ENCODE measurements around the gene SAMD11.

The SAMD11 gene

DNA sequence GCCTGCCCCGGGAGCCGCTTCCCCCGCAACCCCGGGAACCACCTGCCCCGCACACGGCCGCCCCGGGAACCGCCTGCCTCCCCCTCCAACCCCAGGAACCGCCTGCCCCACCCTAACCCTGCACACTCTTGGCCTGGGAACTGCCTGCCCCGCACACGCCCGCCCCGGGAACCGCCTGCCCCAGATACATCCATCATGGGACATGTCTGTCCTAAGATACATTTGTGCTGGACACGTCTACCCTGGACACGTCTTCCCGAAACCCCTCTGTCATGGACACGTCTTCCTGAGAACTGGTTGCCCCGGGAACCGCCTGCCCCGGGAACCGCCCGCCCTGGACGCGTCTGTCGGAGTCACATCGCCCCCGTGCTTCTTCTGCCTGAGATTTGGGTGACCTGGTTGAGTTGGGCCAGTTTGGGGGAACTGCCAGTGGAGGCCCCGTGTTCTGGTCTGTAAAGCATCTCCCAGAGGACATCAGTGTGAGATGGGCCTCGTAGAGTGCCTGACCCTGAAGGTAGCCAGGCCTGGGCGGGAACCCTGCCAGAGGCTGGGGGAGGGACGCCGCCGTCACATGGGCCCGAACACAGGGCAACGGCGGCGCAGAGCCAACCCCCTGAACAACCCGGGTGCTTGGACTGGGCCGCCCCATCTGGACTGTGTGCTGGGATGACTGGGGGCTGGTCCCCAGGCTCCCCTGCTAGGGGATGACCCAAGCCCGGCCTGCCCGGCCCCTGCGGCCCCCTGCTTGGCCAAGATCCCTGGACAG lies 54.5 kb downstream of the SAMD11 start:
- DNase-seq (ENCODE audit: low read depth): no peak
- TF ChIP-seq, protein P1, sequence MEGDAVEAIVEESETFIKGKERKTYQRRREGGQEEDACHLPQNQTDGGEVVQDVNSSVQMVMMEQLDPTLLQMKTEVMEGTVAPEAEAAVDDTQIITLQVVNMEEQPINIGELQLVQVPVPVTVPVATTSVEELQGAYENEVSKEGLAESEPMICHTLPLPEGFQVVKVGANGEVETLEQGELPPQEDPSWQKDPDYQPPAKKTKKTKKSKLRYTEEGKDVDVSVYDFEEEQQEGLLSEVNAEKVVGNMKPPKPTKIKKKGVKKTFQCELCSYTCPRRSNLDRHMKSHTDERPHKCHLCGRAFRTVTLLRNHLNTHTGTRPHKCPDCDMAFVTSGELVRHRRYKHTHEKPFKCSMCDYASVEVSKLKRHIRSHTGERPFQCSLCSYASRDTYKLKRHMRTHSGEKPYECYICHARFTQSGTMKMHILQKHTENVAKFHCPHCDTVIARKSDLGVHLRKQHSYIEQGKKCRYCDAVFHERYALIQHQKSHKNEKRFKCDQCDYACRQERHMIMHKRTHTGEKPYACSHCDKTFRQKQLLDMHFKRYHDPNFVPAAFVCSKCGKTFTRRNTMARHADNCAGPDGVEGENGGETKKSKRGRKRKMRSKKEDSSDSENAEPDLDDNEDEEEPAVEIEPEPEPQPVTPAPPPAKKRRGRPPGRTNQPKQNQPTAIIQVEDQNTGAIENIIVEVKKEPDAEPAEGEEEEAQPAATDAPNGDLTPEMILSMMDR (IDR thresholded peaks at IDR 0.05; ENCODE audit: insufficient read depth, low read depth, low read length, missing control alignments): no peak
- H3K4me3 ChIP-seq (ENCODE audit: low read depth, low read length): no peak overlapping the region

DNA sequence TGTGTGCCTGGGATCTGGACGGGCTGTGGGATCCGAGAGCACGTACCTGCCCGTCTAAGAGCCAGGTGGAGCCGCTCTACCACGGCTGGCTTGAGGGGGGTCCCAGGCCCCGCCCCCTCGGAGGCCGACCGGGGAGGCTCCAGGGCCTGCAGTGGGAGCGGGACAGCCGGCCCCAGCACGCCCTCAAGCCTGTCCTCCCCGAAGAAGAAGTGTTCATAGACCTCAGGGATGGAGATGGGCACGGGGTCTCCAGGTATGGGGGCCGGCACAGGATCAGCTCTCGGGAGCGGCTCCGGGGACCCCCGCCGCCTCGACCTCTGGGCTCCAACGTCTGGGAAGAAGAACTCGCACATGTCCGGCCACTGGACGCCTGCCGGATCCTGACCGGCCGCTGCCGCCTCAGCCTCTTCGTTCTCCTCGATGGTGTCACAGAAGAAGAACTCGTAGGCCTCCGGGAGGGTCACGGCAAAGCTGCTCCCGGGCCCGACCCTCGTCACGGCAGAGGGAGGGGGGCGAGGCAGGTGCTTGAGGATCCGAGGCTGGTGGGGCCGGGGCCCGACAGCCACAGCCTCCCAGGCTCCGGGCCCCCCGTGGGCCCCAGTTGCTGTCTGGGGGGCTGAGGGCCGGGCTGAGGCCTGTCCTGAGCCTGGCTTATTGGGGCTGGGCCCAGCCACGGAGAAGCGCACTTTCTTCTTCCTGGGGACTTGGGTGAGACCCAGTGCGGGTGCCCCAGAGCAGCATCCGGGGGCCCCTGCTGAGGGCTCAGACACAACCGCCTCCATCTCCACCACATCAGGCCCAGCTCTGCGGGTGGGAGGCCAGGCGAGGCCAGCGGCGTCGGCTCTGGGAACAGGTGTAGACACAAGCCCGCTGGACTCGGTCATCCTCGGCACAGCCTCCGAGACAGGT lies 55.4 kb downstream of the SAMD11 start:
- DNase-seq (ENCODE audit: low read depth): no peak
- TF ChIP-seq, protein P1 (IDR thresholded peaks at IDR 0.05; ENCODE audit: insufficient read depth, low read depth, low read length, missing control alignments): no peak
- H3K4me3 ChIP-seq (ENCODE audit: low read depth, low read length): no peak overlapping the region

DNA sequence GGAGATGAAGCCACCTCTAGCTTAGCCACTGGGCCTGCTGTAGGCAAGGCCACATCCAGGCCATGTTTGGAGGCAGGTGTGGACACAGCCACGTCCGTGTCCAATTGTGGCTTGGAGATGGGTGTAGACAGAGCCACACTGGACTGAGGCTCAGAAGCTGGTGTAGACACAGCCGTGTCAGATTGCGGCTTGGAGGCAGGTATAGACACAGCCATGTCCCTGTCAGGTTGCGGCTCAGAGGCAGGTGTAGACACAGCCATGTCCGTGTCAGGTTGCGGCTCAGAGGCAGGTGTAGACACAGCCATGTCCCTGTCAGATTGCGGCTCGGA lies 56.0 kb downstream of the SAMD11 start:
- no peak for DNase-seq (ENCODE audit: low read depth)
- TF ChIP-seq, protein P1 (IDR thresholded peaks at IDR 0.05; ENCODE audit: insufficient read depth, low read depth, low read length, missing control alignments): no peak
- no peak overlapping the region for H3K4me3 ChIP-seq (ENCODE audit: low read depth, low read length)

DNA sequence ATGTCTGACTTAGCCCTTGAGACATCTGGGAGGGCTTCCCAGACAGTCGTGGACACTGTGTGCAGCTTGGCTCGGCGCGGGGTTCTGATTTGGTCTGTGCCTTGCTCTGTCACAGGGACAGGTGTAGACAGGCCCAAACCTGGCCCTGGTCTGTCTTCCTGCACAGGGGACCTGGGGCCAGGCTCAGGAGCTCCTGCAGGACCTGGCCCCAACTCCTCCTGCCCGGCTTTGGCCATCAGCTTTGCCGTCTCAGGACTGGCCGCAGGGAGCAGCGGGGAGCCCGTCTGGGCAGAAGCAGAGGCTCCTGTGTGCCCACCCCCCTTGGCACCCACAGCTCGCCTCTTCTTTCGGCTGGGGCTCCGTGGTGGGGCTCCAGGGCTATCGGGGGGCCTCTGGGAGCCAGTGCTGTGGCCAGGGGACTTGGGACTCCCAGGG lies 56.4 kb downstream of the SAMD11 start:
- TF ChIP-seq, protein P1 (IDR thresholded peaks at IDR 0.05; ENCODE audit: insufficient read depth, low read depth, low read length, missing control alignments): no peak
- no peak for DNase-seq (ENCODE audit: low read depth)
- H3K4me3 ChIP-seq (ENCODE audit: low read depth, low read length): no peak overlapping the region

DNA sequence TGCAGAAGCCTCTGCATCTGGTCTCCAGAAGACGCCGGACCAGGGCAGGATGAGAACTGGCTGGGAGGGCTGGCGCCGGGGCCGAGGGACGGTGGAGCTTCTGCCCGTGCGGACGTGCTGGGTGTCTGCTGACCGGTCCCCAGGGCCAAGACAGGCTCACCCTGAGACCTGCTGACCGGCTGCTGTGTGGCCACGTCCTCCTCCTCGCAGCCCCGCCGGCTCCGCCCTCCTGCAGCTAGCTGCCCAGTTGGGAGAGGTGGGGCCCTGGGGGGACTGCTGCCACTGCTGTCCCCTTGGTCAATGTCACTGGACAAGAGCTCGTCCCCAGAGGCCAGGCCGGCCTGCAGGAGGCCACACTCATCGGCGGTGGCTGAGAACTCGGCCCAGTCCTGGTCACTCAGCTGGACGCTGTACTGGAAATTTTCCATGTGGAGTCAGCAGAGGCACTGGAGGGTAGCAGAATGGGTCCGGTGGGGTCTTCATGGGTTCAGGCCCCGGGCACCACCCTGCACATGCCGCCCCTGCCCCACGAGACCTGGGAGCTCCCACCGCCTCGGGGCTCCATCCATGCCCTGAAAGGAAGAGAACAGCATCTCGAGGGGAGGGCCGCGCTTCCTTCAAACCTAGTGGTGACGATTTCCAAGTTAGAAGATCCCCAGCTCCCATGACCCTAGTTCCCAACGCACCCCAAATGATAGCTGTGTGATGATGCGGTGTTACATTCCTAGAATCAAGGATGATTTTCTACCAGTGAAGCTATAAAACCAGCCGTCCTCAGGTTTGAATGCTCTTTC lies 57.1 kb downstream of the SAMD11 start:
- no peak overlapping the region for H3K4me3 ChIP-seq (ENCODE audit: low read depth, low read length)
- DNase-seq (ENCODE audit: low read depth): no peak
- TF ChIP-seq, protein P1 (IDR thresholded peaks at IDR 0.05; ENCODE audit: insufficient read depth, low read depth, low read length, missing control alignments): no peak

DNA sequence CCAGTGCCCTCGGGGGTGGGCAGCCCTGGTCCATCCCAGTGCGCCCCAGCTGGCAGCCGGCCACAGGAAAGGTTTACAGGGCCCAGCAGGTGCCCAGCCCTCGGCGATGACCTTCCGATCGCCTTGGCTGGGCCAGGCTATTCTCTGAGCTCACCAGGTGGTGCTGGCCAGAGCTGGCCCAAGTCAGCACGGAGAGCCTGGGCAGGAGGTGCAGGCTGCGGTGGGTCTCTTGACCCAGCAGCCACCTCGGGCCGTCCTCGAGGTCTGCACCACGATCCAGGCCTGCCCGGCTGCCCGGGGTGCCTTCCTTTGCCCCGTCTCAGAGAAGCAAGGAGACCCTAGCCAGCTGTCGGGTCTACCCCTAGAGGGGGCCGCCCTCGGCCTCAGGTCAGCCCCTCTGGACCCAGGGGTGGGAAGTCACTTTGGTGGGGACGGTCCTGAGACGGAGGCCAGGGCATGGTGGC lies 57.8 kb downstream of the SAMD11 start:
- TF ChIP-seq, protein P1 (IDR thresholded peaks at IDR 0.05; ENCODE audit: insufficient read depth, low read depth, low read length, missing control alignments): no peak
- H3K4me3 ChIP-seq (ENCODE audit: low read depth, low read length): no peak overlapping the region
- no peak for DNase-seq (ENCODE audit: low read depth)
